HG03066 (cell line): ENCODE results near the gene CNKSR3.

Source experiments
- ATAC-seq: cut with Tn5 transposase; IDR thresholded peaks from one replicate; pipeline ENCODE4 v1.9.1; 2021; ENCODE audit warnings: low read depth; ENCODE audit not compliant: unreplicated experiment

Gene CNKSR3

GRCh38 chr6:154504102-154504501 is 6.4 kb downstream of the CNKSR3 start:
- no peak for ATAC-seq

- ATAC-seq: no peak
Observed at GRCh38 chr6:154503658-154504057, 6.8 kb downstream of the CNKSR3 start.

GRCh38 chr6:154502553-154502952 is 7.9 kb downstream of the CNKSR3 start:
- no peak for ATAC-seq

- no peak for ATAC-seq
Observed at GRCh38 chr6:154501578-154501868, 9.0 kb downstream of the CNKSR3 start.

- ATAC-seq: no peak
Observed at GRCh38 chr6:154500769-154501577, 9.5 kb downstream of the CNKSR3 start.

- no peak for ATAC-seq
Observed at GRCh38 chr6:154499855-154500589, 10.5 kb downstream of the CNKSR3 start.

- ATAC-seq: no peak
Observed at GRCh38 chr6:154498340-154498934, 12.0 kb downstream of the CNKSR3 start.

- no peak for ATAC-seq
Observed at GRCh38 chr6:154496793-154497517, 13.5 kb downstream of the CNKSR3 start.

GRCh38 chr6:154496186-154496585 is 14.3 kb downstream of the CNKSR3 start:
- ATAC-seq: no peak

GRCh38 chr6:154494592-154495311 is 15.7 kb downstream of the CNKSR3 start:
- no peak for ATAC-seq

GRCh38 chr6:154491567-154492470 is 18.7 kb downstream of the CNKSR3 start:
- no peak for ATAC-seq

GRCh38 chr6:154489822-154490221 is 20.7 kb downstream of the CNKSR3 start:
- no peak for ATAC-seq

GRCh38 chr6:154488802-154489437 is 21.6 kb downstream of the CNKSR3 start:
- ATAC-seq: no peak

GRCh38 chr6:154488248-154488593 is 22.3 kb downstream of the CNKSR3 start:
- ATAC-seq: no peak

- no peak for ATAC-seq
Observed at GRCh38 chr6:154487367-154488247, 22.9 kb downstream of the CNKSR3 start.

- ATAC-seq: no peak
Observed at GRCh38 chr6:154485815-154486214, 24.7 kb downstream of the CNKSR3 start.

GRCh38 chr6:154484942-154485341 is 25.5 kb downstream of the CNKSR3 start:
- ATAC-seq: no peak

- ATAC-seq: no peak
Observed at GRCh38 chr6:154482858-154483257, 27.6 kb downstream of the CNKSR3 start.
